Measurements from ENCODE around the gene ALKBH5.

Gene ALKBH5

DNA sequence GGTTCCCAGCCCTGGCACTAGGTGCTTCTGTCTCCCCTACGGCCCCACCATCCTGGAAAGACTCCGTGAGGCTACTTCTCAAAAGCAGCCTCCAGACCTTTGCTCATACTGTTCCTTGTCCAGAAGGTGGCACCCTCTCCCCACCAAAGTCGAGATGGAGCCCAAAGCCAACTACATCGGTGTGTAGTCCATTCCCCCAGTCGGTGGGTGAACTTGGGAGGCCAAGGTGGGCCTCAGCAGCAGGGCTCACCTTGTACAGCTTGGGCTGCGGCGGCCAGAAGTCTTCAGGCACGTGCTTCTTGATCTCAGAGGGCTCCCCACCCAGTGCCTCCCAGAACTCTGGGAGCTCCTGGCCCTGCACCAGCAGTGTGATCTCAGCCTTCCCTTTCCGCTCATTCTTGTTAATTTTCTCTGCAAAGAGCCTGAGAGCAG is 64.7 kb downstream of the ALKBH5 start:
- peak; percentile 72 for DNase-seq

DNA sequence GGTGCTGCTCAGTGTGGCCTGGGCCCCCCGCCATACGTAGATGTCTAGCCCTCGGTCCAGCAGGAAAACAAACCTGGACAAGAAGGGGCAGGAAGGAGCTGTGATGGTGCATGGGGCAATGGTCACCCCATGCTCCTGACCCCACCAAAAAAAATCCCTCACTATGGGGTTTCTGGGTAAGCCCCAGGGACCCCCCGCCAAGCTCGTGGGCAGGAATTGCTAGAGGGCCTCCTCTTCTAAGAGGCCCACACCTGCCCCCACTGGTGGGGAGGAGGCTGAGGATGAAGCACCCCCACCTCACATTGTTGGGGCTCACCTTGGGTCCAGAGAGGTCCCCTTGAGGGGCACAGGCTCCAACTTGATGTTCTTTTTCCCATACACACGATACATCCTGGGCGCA is 65.2 kb downstream of the ALKBH5 start:
- DNase-seq: no peak

DNA sequence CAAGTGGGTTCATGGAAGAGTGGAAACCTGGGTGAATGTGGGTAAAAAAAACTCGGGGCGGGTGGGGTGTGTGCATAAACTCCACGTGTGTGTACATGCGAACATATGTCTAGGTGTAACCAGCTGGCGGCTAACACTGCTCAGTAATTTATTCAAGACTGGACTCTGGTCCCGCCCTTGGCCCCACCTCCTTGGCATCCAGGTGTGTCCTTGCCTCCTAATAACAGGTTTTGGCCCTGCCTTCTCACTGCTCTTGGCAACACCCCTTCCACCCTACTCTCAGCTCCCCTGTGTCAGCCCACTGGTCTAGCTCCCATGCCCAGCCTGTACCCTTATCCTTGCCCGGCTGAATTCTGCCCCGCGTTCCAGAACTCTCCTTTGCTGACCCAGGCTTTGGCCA is 66.6 kb downstream of the ALKBH5 start:
- DNase-seq: no peak

DNA sequence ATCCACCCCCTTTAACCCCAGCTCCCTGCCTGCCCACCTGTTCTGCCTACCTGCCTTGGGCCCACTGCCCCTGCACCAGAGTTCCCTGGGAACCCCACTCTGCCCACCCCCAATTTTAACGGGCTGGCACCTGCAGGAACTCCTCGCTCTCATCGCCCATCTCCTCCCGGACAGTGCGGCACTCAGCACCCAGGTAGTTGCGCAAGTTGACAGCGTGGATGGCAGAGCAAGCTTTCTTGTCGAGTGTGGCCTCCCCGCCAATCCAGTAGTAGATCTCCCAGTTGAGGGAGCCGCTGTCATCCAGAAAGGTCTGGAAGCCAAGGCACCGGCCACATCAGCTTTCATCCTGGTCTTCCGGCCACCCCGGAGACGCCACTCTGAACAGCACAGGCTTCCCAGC is 67.1 kb downstream of the ALKBH5 start:
- DNase-seq: no peak

DNA sequence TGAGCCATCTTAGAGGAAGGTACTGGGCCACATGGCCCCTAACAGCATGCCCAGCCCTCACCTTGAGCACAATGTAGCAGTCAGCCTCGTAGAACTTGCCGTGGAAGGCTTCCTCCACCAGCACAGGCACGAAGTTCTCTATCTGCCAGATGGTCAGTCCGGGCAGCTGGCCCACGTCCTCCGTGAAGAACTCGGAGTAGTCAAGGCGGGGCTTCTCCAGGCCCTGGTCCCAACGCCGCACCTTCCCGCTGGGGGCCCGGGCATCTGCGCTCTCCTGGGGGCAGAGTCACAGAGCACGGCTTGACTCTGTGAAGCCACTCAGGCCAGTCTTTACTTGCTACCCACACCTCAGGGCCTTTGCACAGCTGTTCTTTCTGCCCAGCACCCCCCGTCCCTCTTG is 67.6 kb downstream of the ALKBH5 start:
- DNase-seq: no peak

GRCh38 chr17:18252160-18252559 is 68.5 kb downstream of the ALKBH5 start:
- DNase-seq: no peak

GRCh38 chr17:18253187-18253884 is 69.7 kb downstream of the ALKBH5 start:
- no peak for DNase-seq

- DNase-seq: no peak
These were observed 70.6 kb downstream of the ALKBH5 start for GRCh38 chr17:18253947-18254821.

- no peak for DNase-seq
These were observed 71.4 kb downstream of the ALKBH5 start for GRCh38 chr17:18254888-18255649.

DNA sequence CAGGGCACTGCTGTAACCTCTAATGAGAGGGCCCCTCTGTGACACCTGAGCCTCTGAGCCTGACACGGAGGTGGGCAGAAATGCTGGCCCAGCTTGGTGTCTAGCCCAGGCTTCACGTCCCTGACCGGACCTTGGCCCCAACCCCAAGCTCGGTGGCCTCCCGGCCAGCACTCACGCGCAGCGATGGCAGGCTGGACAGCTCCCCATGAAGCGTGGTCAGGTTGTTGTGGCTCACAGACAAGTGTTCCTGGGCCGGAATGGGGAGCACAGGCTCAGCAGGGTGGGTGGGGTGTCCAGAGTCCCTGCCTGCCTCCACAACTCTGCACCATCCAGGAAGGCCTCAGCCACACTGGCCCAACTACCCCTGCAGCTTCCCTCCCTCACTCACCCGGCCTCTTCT is 72.7 kb downstream of the ALKBH5 start:
- no peak for DNase-seq

- DNase-seq: no peak
These were observed 73.1 kb downstream of the ALKBH5 start for GRCh38 chr17:18256776-18257175.

DNA sequence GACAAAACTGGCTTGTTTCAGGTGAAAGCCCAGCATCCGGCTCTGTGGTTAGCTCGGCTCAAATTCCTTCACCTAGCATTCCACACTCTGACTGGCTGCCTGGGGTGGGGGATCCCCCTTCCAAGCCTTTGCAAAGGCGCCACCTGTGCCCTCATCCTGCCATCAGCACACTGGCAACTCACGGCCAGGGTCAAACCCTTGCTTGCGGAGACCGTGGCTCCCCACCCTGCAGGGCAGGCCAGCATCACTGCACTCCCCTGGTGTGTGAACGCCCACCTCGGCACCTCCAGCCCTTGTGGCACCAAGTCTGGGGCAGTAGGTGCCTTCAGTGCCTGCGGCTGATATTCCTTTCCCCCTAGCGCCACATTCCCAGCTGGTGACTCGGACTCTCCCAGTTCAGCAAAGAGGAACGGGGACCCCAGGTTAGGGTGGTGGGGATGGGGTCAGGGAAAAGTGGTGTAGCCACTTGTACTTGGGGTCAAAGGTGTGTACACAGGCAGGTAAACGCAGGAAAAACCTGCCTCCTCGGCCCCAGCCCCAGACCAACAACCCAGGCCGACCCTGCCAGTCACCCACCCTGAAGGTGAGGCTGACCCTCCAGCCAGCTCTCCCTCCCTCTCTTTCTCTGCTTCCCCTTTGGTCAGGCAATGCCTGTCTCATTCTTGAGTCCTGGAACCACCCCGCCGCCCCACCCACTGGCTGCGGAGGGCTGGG is 73.8 kb downstream of the ALKBH5 start:
- DNase-seq: peak; percentile 40

DNA sequence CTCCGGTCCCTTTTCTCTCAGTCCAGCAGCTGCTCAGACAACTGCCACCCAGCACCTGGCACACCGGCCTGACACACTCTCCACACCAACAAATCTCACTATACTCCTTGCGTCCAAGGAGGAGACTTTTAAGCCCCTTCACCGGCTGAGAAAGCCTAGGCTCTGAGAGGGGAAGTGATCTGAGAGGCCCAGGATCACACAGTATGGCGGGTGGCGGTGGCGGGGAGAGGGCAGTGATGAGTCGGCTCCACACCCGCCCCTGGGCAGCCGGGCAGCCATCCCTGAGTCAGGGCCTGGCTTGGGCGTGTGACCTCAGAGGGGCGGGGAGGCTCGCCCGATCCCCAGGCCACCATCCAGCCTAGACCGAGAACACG is 74.3 kb downstream of the ALKBH5 start:
- peak; percentile 73 for DNase-seq

GRCh38 chr17:18258356-18259038 is 74.9 kb downstream of the ALKBH5 start, which contains the start of gene FLII:
Gene FLII (minus strand): TSS chr17:18258738. CDS start chr17:18258690, 48 bp downstream.
- peak; percentile 70 for DNase-seq
